Chondrocyte (in vitro differentiated cells): ENCODE measurements around the gene LASP1. TPM values are rescaled to one million over a fixed set of nuclear protein-coding genes. Genes with fewer than 3 reads are reported as not detected.

Experiments
- DNase-seq: peaks from one replicate; pipeline ENCODE4 v3.0.0; 2021; ENCODE audit warnings: mixed read lengths, low spot score
- H3K27ac Mint-ChIP-seq: one replicate; pipeline ENCODE4 v1.8.0; 2021; ENCODE audit warnings: mild to moderate bottlenecking, moderate library complexity, mixed read lengths; ENCODE audit not compliant: unreplicated experiment
- H3K27me3 Mint-ChIP-seq: 2 replicates; pipeline ENCODE4 v1.8.0; 2021; ENCODE audit warnings: low read depth, mixed read lengths
- H3K36me3 Mint-ChIP-seq: 2 replicates; pipeline ENCODE4 v1.8.0; 2021; ENCODE audit warnings: low read depth, mixed read lengths
- H3K4me1 Mint-ChIP-seq: 2 replicates; pipeline ENCODE4 v1.8.0; 2021; ENCODE audit warnings: low read depth, mild to moderate bottlenecking, mixed read lengths
- H3K4me3 Mint-ChIP-seq: one replicate; pipeline ENCODE4 v1.8.0; 2021; ENCODE audit warnings: mild to moderate bottlenecking, moderate library complexity, mixed read lengths; ENCODE audit not compliant: unreplicated experiment
- H3K9me3 Mint-ChIP-seq: 2 replicates; pipeline ENCODE4 v1.8.0; 2021; ENCODE audit warnings: low read depth, mixed read lengths
- total RNA-seq: library from RNA; stranded (reverse); gene quantifications from 3 replicates; pipeline ENCODE4 v1.2.1, GENCODE V29; 2021
- TF ChIP-seq, protein P1 (sequence below): fragments of 200-600 bp; sonication (generic); IDR thresholded peaks from 2 replicates; pipeline ENCODE4 v1.5.0; 2021; ENCODE audit warnings: antibody characterized with exemption, mild to moderate bottlenecking, moderate library complexity

LASP1 gene
- total RNA-seq, 1 donor from 2014 or later, result 599 TPM

DNA sequence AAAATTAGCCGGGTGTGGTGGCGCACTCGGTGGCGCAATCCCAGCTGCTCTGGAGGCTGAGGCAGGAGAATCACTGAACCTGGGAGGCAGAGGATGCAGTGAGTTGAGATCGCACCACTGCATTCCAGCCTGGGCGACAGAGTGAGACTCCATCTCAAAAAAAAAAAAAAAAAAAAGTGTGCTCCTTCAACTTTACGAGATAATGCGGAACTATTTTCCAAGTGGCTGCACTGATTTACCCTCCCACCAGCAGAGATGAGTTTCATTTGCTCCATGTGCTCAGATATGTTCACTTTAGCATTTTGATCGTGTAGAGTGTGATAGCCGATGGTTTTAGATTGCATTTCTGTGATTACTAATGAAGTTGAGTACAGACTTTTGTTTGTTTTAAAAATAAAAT lies 35.5 kb downstream of the LASP1 start:
- no peaks in the 10 kb centered on the region for H3K27me3 Mint-ChIP-seq
- peaks cover 37% of the 10 kb centered on the region for H3K4me1 Mint-ChIP-seq
- no peak overlapping the region for H3K27ac Mint-ChIP-seq
- no peak for DNase-seq
- H3K36me3 Mint-ChIP-seq, result peaks cover 26% of the 10 kb centered on the region
- TF ChIP-seq, protein P1, sequence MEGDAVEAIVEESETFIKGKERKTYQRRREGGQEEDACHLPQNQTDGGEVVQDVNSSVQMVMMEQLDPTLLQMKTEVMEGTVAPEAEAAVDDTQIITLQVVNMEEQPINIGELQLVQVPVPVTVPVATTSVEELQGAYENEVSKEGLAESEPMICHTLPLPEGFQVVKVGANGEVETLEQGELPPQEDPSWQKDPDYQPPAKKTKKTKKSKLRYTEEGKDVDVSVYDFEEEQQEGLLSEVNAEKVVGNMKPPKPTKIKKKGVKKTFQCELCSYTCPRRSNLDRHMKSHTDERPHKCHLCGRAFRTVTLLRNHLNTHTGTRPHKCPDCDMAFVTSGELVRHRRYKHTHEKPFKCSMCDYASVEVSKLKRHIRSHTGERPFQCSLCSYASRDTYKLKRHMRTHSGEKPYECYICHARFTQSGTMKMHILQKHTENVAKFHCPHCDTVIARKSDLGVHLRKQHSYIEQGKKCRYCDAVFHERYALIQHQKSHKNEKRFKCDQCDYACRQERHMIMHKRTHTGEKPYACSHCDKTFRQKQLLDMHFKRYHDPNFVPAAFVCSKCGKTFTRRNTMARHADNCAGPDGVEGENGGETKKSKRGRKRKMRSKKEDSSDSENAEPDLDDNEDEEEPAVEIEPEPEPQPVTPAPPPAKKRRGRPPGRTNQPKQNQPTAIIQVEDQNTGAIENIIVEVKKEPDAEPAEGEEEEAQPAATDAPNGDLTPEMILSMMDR, result no peak
- no peak overlapping the region for H3K4me3 Mint-ChIP-seq
- no peaks in the 10 kb centered on the region for H3K9me3 Mint-ChIP-seq

DNA sequence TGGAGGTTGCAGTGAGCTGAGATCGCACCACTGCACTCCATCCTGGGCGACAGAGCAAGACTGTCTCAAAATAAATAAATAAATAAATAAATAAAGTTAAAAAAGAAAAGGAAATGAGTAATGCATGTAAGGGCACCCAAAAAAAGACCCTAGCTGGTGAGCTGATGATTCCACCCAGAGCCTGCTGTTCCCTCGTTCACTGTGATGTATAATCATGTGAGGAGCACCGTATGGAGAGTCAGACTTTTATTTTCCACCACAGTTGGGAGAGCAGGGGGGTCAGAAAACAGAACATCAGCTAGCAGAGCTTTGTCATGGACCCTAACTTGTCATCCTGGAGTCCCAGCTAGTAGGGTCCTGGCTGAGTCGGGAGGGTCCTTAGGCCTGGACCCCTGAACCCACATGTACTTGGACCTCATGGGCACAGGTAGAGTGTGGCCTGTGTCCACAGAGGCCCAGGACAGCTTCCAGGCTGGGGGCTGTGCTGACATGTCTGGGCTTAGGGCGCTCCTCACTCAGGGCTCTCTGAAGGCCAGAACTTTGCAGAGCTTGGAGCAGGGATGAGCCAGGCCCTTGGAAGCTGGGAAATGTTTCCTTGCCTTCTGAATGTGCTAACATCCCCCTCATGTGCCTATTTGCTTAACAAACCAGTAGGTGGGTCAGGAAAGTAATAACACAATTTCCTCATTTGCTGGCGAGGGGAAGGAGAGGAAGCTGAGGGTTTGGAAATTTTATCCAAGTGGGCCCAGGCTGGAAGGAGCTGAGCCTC lies 36.8 kb downstream of the LASP1 start:
- Mint-ChIP-seq H3K9me3 (no peaks in the 10 kb centered on the region), H3K4me1 (peaks cover 32% of the 10 kb centered on the region), H3K4me3 (no peak overlapping the region), H3K27ac (peak overlapping the region; percentile 68), H3K36me3 (peaks cover 24% of the 10 kb centered on the region), H3K27me3 (no peaks in the 10 kb centered on the region)
- TF ChIP-seq, protein P1, result no peak
- no peak for DNase-seq

DNA sequence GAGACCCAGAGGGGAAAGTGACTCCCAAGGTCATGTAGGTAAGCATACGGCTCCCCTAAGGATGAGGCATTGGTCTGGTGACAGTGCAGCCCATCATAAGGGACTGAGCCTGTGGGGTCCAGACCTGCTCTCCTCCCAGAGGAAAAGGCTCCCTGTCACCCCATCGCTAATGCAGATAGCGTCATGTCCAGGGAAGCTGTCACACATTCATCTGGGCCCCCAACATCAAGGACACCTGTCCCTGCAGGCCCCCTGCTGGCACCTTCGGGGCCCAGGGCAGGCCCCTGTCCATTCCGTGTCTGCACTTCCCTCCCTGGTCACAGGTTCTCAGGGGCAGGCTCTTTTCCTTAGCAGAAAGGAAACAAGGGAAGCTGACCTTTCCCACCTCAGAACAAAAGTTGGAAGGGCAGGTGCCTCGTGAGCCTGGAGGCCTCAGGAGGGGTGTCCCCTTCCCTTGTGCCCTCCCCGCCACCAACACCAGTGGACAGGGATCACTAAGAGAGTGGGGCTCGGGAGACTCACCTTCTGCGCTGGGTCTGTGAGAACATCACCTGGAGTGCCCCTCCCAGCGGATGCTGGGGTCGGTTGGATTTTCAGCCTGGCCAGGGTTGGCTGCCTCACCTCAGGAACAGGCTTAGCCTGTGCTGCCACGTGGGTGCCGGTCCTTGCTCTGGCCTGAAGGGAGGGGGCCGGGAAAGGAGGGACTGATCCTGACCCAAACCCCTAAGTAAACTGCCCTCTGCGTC lies 38.2 kb downstream of the LASP1 start:
- Mint-ChIP-seq H3K4me1 (peaks cover 37% of the 10 kb centered on the region), H3K4me3 (no peak overlapping the region), H3K27me3 (no peaks in the 10 kb centered on the region), H3K36me3 (peaks cover 26% of the 10 kb centered on the region), H3K27ac (peak overlapping the region; percentile 45), H3K9me3 (no peaks in the 10 kb centered on the region)
- DNase-seq, result peak; percentile 77
- TF ChIP-seq, protein P1, result no peak

DNA sequence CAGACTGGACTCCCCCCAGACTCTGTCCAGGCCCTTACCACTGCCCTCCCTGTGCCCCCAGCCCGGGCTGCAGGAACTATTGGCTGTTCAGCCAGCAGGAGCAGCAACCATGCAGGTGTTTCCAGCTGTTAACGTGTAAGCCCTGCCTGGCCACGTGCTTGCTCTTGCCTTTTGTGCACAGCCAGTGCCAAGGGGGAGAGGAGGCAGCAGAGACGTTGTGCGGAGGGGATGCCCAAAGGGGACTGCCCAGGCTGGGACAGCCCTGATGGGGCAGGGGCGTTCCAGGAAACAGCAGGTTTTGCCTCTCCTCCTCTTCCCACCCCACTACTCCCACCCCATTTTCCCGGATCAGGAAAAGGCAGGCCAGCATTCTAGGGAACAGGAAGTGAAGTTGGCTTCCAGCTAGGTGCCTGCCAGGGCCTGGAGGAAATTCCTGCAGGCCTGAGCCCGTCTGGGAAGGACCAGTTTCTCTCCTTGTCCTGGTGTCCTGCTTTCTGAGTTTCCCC lies 38.9 kb downstream of the LASP1 start:
- H3K9me3 Mint-ChIP-seq, result no peaks in the 10 kb centered on the region
- TF ChIP-seq, protein P1, result no peak
- no peak overlapping the region for H3K4me3 Mint-ChIP-seq
- no peak for DNase-seq
- peaks cover 37% of the 10 kb centered on the region for H3K4me1 Mint-ChIP-seq
- H3K27me3 Mint-ChIP-seq, result no peaks in the 10 kb centered on the region
- H3K36me3 Mint-ChIP-seq, result peaks cover 24% of the 10 kb centered on the region
- peak overlapping the region; percentile 22 for H3K27ac Mint-ChIP-seq

DNA sequence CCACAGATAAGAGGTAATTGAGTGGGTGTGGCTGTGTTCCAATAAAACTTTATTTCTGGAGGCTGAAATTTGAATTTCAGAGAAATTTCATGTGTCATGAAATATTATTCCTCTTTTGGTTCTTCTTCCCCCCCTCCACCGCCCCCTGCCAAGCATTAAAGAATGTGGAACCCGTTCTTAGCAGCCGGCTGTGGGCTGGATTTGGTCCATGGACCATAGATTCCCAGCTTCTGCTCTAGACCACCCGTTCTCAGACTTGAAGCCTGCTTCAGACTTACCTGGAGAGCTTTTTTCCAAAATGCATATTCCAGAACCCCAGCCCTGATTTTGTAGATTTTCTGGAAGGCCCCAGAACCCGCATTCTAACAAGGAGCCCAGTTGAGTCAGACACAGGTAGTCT lies 40.5 kb downstream of the LASP1 start:
- H3K4me3 Mint-ChIP-seq, result no peak overlapping the region
- no peak for DNase-seq
- H3K9me3 Mint-ChIP-seq, result no peaks in the 10 kb centered on the region
- no peaks in the 10 kb centered on the region for H3K27me3 Mint-ChIP-seq
- peaks cover 25% of the 10 kb centered on the region for H3K36me3 Mint-ChIP-seq
- peak overlapping the region; percentile 27 for H3K27ac Mint-ChIP-seq
- peaks cover 41% of the 10 kb centered on the region for H3K4me1 Mint-ChIP-seq
- TF ChIP-seq, protein P1, result no peak
